PC-3 (cell line): ENCODE results near the gene TRPC4AP. TPM values are rescaled to one million over a fixed set of nuclear protein-coding genes. Genes with fewer than 3 reads are reported as not detected.
"Not testable (repeated sequence)": the region's sequence is repeated elsewhere in the genome, so short reads cannot be mapped to it uniquely, and the experiment has no call there.

Source experiments
- ATAC-seq: fragments of 200-7000 bp; cut with Tn5 transposase; 2 replicates; pipeline ENCODE4 v1.9.1; 2020; ENCODE audit warnings: mild to moderate bottlenecking, moderate library complexity
- BruUV-seq: library from RNA; stranded (reverse); fragments of 400-500 nt; replicated peaks from 2 replicates; lab custom pipeline; 2021; lab: Mats Ljungman, UMichigan
- CTCF ChIA-PET: fragments of 300-600 bp; sonication (Branson Sonifier 250); formaldehyde crosslinking; loops from one replicate; lab custom pipeline; 2022; ENCODE audit warnings: antibody characterized with exemption; lab: Charles Lee
- POLR2A ChIA-PET: fragments of 300-600 bp; sonication (Branson Sonifier 250); formaldehyde crosslinking; loops from one replicate; lab custom pipeline; 2022; ENCODE audit warnings: antibody characterized with exemption; ENCODE audit not compliant: unreplicated experiment; lab: Charles Lee
- DNase-seq: peaks from one replicate; pipeline ENCODE4 v3.0.0-alpha.2; 2015
- H2AFZ ChIP-seq: fragments of 300-600 bp; sonication (generic); 2 replicates; pipeline ENCODE4 v1.6.0; 2016; ENCODE audit warnings: antibody characterized with exemption, low read length
- H3F3A ChIP-seq: fragments of 300-600 bp; sonication (generic); one replicate; pipeline ENCODE4 v1.6.0; 2017; ENCODE audit warnings: antibody characterized with exemption, low read length, control low read depth, mild to moderate bottlenecking; ENCODE audit not compliant: unreplicated experiment
- H3K27ac ChIP-seq: fragments of 300-600 bp; sonication (generic); 2 replicates; pipeline ENCODE4 v1.5.1; 2016; ENCODE audit warnings: mild to moderate bottlenecking, low read length
- H3K27me3 ChIP-seq: fragments of 300-600 bp; sonication (generic); 2 replicates; pipeline ENCODE4 v1.6.1; 2016; ENCODE audit warnings: low read length, mixed read lengths
- H3K36me3 ChIP-seq: fragments of 300-600 bp; sonication (generic); 2 replicates; pipeline ENCODE4 v1.6.1; 2016; ENCODE audit warnings: low read depth, mixed run types, low read length, mixed read lengths
- H3K4me1 ChIP-seq: fragments of 300-600 bp; sonication (generic); 2 replicates; pipeline ENCODE4 v1.5.1; 2016; ENCODE audit warnings: low read length; ENCODE audit not compliant: insufficient read depth
- H3K4me2 ChIP-seq: fragments of 300-600 bp; sonication (generic); 2 replicates; pipeline ENCODE4 v1.6.0; 2016; ENCODE audit warnings: low read length
- H3K4me3 ChIP-seq: fragments of 300-600 bp; sonication (generic); 2 replicates; pipeline ENCODE4 v1.5.1; 2016; ENCODE audit warnings: mild to moderate bottlenecking, low read length, mixed read lengths
- H3K79me2 ChIP-seq: fragments of 300-600 bp; sonication (generic); 2 replicates; pipeline ENCODE4 v1.6.1; 2017; ENCODE audit warnings: low read length, mixed read lengths
- H3K9ac ChIP-seq: fragments of 300-600 bp; sonication (generic); 2 replicates; pipeline ENCODE4 v1.6.0; 2016; ENCODE audit warnings: mild to moderate bottlenecking, low read length
- H3K9me2 ChIP-seq: fragments of 300-600 bp; sonication (generic); replicated peaks from 2 replicates; pipeline ENCODE4 v1.6.1; 2016; ENCODE audit warnings: mixed run types, low read length, mixed read lengths
- H3K9me3 ChIP-seq: fragments of 300-600 bp; sonication (generic); 2 replicates; pipeline ENCODE4 v1.6.1; 2016; ENCODE audit warnings: low read length, mixed read lengths
- H4K20me1 ChIP-seq: fragments of 300-600 bp; sonication (generic); 2 replicates; pipeline ENCODE4 v1.6.1; 2016; ENCODE audit warnings: low read length, mixed read lengths
- CTCF ChIP-seq: fragments of 300-600 bp; sonication (generic); conservative IDR thresholded peaks from 2 replicates; pipeline ENCODE4 v1.5.1; 2017; ENCODE audit warnings: antibody characterized with exemption, low read depth, mild to moderate bottlenecking, low read length
- EZH2 ChIP-seq: fragments of 300-600 bp; sonication (generic); IDR thresholded peaks from one replicate; pipeline ENCODE4 v1.6.1; 2017; ENCODE audit warnings: antibody characterized with exemption, mild to moderate bottlenecking, low read length; ENCODE audit not compliant: unreplicated experiment
- EZH2phosphoT487 ChIP-seq: fragments of 300-600 bp; sonication (generic); IDR thresholded peaks from 2 replicates; pipeline ENCODE4 v1.6.1; 2018; ENCODE audit warnings: mild to moderate bottlenecking, antibody characterized with exemption, low read length, borderline replicate concordance
- intact Hi-C: fragments of 100-400 bp; cut with micrococcal nuclease; formaldehyde crosslinking; loops from 2 replicates; pipeline ENCODE4 v1.9.0; 2023
- total RNA-seq: library from RNA; depleted of rRNA; stranded (reverse); fragments of >200 nt; gene quantifications from 2 replicates; pipeline ENCODE4 v1.2.3, GENCODE V29; 2014

The TRPC4AP gene
- total RNA-seq, 1 experiment from 2014 or later = 46.9 TPM

GRCh38 chr20:35077872-35078271 lies 14.7 kb downstream of the TRPC4AP start:
- Histone ChIP-seq H3K4me3 (no peak overlapping the region), H3K36me3 (peaks cover 15% of the 10 kb centered on the region), H3K4me2 (no peak overlapping the region), H3F3A (no peaks in the 10 kb centered on the region), H3K79me2 (peaks cover 42% of the 10 kb centered on the region), H4K20me1 (peaks cover 8% of the 10 kb centered on the region; the same call in 1 of the 2 replicates), H3K9ac (no peak overlapping the region), H3K4me1 (no peaks in the 10 kb centered on the region), H3K9me2 (no peaks in the 10 kb centered on the region), H3K27me3 (no peaks in the 10 kb centered on the region), H3K27ac (no peak overlapping the region), H3K9me3 (no peaks in the 10 kb centered on the region), H2AFZ (no peak overlapping the region)
- CTCF ChIA-PET = no interaction called here
- intact Hi-C loops = no loop called here
- DNase-seq (no peak), ATAC-seq (no peak)
- no TSS peak for BruUV-seq
- no peak for TF ChIP-seq EZH2
- no peak for TF ChIP-seq EZH2phosphoT487
- TF ChIP-seq CTCF = no peak
- POLR2A ChIA-PET = no interaction called here

- intact Hi-C loops = no loop called here
- CTCF ChIA-PET = no interaction called here
- BruUV-seq = no TSS peak
Observed at GRCh38 chr20:35077341-35077740, 15.3 kb downstream of the TRPC4AP start.

GRCh38 chr20:35071436-35072153 lies 21.0 kb downstream of the TRPC4AP start:
- H3K4me1 ChIP-seq, POLR2A ChIA-PET, intact Hi-C loops, H3K9ac ChIP-seq, H3F3A ChIP-seq, CTCF ChIA-PET, H3K4me3 ChIP-seq, H3K27ac ChIP-seq, H4K20me1 ChIP-seq, H2AFZ ChIP-seq, H3K27me3 ChIP-seq, H3K9me2 ChIP-seq, ATAC-seq, H3K9me3 ChIP-seq, H3K4me2 ChIP-seq, DNase-seq, BruUV-seq: not testable (repeated sequence)
- Histone ChIP-seq H3K36me3 (peaks cover 13% of the 10 kb centered on the region; the same call in 1 of the 2 replicates), H3K79me2 (peaks cover 21% of the 10 kb centered on the region; the same call in 1 of the 2 replicates)

More at GRCh38 chr20:35077341-35077740, 15.3 kb downstream of the TRPC4AP start:
- Histone ChIP-seq H3K9me2 (no peaks in the 10 kb centered on the region), H3K9me3 (no peaks in the 10 kb centered on the region), H3K4me3 (no peak overlapping the region), H3K27ac (no peak overlapping the region), H3K36me3 (peaks cover 15% of the 10 kb centered on the region), H2AFZ (no peak overlapping the region), H3K79me2 (peaks cover 36% of the 10 kb centered on the region), H4K20me1 (0 out of 2 replicates have a peak, but pooled peaks cover 4% of the 10 kb centered on the region), H3K9ac (no peak overlapping the region), H3K4me1 (no peaks in the 10 kb centered on the region), H3K4me2 (no peak overlapping the region), H3F3A (no peaks in the 10 kb centered on the region), H3K27me3 (no peaks in the 10 kb centered on the region)
- DNase-seq = no peak
- no peak for ATAC-seq
- no peak for TF ChIP-seq CTCF
- POLR2A ChIA-PET = no interaction called here
